T-helper 17 cell (primary cell): ENCODE measurements around the gene GGT6. TPM values are rescaled to one million over a fixed set of nuclear protein-coding genes. Genes with fewer than 3 reads are reported as not detected.

ENCODE experiments used
- ATAC-seq: fragments of 150-1000 bp; cut with Tn5 transposase; 2 replicates; pipeline ENCODE4 v1.10.0; 2021; ENCODE audit warnings: mild to moderate bottlenecking, moderate library complexity
- DNase-seq, 3 donors: peaks; one replicate each; pipeline versions ENCODE4 v3.0.0 to v3.0.0-alpha.2; 2020 to 2021
- H3K9me3 ChIP-seq: one replicate; pipeline ENCODE4 v1.7.0; 2013; ENCODE audit warnings: low read length, mild to moderate bottlenecking; ENCODE audit not compliant: control insufficient read depth, poor library complexity, severe bottlenecking
- H3K27ac Mint-ChIP-seq: one replicate; pipeline ENCODE4 v1.8.0; 2022; ENCODE audit warnings: mild to moderate bottlenecking, moderate library complexity, mixed read lengths
- H3K27me3 Mint-ChIP-seq: one replicate; pipeline ENCODE4 v1.8.0; 2022; ENCODE audit warnings: mixed read lengths
- H3K36me3 Mint-ChIP-seq: one replicate; pipeline ENCODE4 v1.8.0; 2022; ENCODE audit warnings: low read depth, mixed read lengths
- H3K4me1 Mint-ChIP-seq: one replicate; pipeline ENCODE4 v1.8.0; 2022; ENCODE audit warnings: mild to moderate bottlenecking, mixed read lengths
- H3K4me3 Mint-ChIP-seq: one replicate; pipeline ENCODE4 v1.8.0; 2022; ENCODE audit warnings: mild to moderate bottlenecking, moderate library complexity, mixed read lengths
- total RNA-seq, 4 donors: library from RNA in 2 of 4; stranded (reverse) in 2 of 4; gene quantifications; one replicate each; pipeline ENCODE4 v1.2.3 and lab custom pipeline; 2022 to 2026

The GGT6 gene
- total RNA-seq, 2 donors from 2014 or later: not detected

DNA sequence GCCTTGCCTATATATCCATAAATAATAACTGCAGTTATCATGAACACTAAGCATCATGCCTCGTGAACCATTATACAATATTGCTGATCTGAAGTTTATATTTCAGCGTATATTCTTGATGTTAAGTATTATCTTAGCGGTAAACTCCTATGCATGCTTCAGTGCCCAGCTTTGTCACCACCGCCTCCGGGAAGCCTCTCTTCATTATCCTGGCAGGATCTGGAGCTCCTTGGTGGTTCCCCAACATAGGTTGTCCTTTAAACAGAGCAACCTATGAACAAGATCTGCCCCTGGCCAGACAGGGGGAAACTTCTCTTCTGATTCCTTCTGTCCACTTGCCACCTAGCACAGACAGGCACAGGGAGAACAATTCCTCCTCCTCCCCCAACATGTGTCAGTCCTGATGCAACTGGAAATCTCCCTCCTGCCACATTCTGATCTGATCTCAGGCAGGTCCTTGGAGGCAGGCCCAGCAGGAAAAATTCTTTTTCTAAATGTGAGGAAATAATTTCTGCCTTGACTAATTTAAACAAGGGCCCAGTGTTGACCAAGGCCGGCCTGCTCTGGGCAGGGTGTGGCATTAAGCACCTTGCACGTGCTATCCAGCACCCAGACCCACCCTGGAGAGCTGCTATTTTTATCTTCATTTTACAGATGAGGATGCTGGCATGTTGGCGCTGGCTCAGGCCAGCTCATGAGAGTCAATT lies 39.3 kb downstream of the GGT6 start:
- DNase-seq (no peak), ATAC-seq (no peak)
- H3K9me3 ChIP-seq: no peaks in the 10 kb centered on the region
- Mint-ChIP-seq H3K36me3 (peaks cover 2% of the 10 kb centered on the region), H3K4me3 (no peak overlapping the region), H3K27me3 (peaks cover 4% of the 10 kb centered on the region), H3K27ac (no peak overlapping the region), H3K4me1 (no peaks in the 10 kb centered on the region)

DNA sequence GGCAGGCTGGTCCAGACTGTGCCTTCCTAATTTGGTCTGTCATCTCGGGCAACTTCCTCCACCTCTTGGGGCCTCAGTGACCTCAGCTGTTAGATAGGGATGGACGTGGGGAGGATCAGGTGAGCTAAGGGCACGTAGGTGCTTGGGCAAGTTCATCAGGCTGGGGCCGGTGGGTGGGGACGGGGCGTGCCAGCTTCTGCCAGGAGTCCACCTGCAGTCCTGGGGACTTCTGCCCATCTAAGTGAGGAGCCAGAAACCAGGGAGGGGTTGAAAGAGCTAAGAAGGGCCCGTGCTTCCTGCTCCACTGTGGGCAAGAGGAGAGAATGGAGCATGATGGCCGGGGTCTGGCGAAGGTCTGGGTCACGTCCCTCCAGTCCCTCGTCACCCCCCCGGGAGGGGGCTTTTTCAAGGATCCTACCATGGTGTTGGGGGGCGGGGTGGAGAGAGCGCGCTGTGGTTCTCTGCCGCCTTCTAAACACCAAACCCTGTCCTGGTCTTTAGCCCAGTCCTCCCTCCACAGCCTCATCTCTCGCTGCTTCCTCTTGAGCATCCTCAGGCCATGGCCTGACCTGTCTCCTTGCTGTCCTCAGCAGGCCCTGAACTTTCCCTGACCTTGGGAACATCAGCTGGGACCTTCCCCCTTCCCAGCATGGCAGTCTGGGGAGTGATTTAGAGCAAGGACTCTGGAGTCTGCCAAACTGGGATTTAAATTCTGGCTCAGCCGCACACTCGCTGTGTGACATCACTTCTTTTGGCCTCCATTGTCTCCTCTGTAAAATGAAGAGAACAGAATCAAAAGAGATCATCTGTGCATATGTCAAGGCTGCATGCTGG lies 40.1 kb downstream of the GGT6 start:
- peaks cover 4% of the 10 kb centered on the region for H3K27me3 Mint-ChIP-seq
- ATAC-seq: no peak
- H3K27ac Mint-ChIP-seq: no peak overlapping the region
- H3K4me1 Mint-ChIP-seq: no peaks in the 10 kb centered on the region
- DNase-seq: no peak
- no peaks in the 10 kb centered on the region for H3K9me3 ChIP-seq
- peaks cover 2% of the 10 kb centered on the region for H3K36me3 Mint-ChIP-seq
- H3K4me3 Mint-ChIP-seq: no peak overlapping the region

- DNase-seq (no peak), ATAC-seq (no peak)
- no peaks in the 10 kb centered on the region for H3K9me3 ChIP-seq
- Mint-ChIP-seq H3K36me3 (peaks cover 2% of the 10 kb centered on the region), H3K27me3 (peaks cover 4% of the 10 kb centered on the region), H3K27ac (no peak overlapping the region), H3K4me3 (no peak overlapping the region), H3K4me1 (no peaks in the 10 kb centered on the region)
Measured at GRCh38 chr17:4519361-4519788, 41.0 kb downstream of the GGT6 start.

DNA sequence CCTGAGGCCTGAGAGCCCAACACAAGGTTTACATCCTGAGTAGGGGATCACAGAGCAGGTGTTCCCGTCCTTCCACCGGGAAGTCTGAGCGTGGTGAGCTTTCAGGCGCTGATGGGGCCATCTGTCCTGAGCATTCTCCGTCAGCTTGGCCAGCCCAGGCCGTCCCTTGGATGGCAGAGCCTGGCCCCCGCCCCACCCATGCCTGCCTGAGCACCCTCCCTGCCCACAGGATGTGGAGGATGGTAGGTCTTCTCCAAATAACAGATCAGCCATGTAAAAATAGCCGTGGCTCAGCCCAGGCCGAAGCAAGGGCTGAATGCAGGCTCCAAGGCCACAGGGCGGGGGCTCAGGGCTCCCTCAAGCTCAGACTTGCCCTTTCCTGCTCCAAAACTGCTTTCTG lies 41.5 kb downstream of the GGT6 start:
- H3K27ac Mint-ChIP-seq: no peak overlapping the region
- no peaks in the 10 kb centered on the region for H3K4me1 Mint-ChIP-seq
- DNase-seq (no peak), ATAC-seq (no peak)
- peaks cover 4% of the 10 kb centered on the region for H3K27me3 Mint-ChIP-seq
- peaks cover 2% of the 10 kb centered on the region for H3K36me3 Mint-ChIP-seq
- no peak overlapping the region for H3K4me3 Mint-ChIP-seq
- no peaks in the 10 kb centered on the region for H3K9me3 ChIP-seq

GRCh38 chr17:4516735-4517134 lies 43.6 kb downstream of the GGT6 start:
- H3K27ac Mint-ChIP-seq: no peak overlapping the region
- DNase-seq (no peak), ATAC-seq (no peak)
- H3K9me3 ChIP-seq: no peaks in the 10 kb centered on the region
- H3K4me1 Mint-ChIP-seq: no peaks in the 10 kb centered on the region
- H3K36me3 Mint-ChIP-seq: peaks cover 2% of the 10 kb centered on the region
- H3K4me3 Mint-ChIP-seq: no peak overlapping the region
- H3K27me3 Mint-ChIP-seq: no peaks in the 10 kb centered on the region

- no peak overlapping the region for H3K4me3 Mint-ChIP-seq
- H3K9me3 ChIP-seq: no peaks in the 10 kb centered on the region
- ATAC-seq: no peak
- DNase-seq: no peak
- no peaks in the 10 kb centered on the region for H3K27me3 Mint-ChIP-seq
- H3K27ac Mint-ChIP-seq: no peak overlapping the region
- peaks cover 2% of the 10 kb centered on the region for H3K36me3 Mint-ChIP-seq
- H3K4me1 Mint-ChIP-seq: no peaks in the 10 kb centered on the region
Measured at GRCh38 chr17:4515501-4515900, 44.9 kb downstream of the GGT6 start.

- Mint-ChIP-seq H3K4me3 (no peak overlapping the region), H3K27me3 (no peaks in the 10 kb centered on the region), H3K36me3 (peaks cover 2% of the 10 kb centered on the region), H3K27ac (no peak overlapping the region), H3K4me1 (peaks cover 2% of the 10 kb centered on the region)
- no peaks in the 10 kb centered on the region for H3K9me3 ChIP-seq
- DNase-seq: no peak
- no peak for ATAC-seq
Measured at GRCh38 chr17:4514779-4515178, 45.6 kb downstream of the GGT6 start.

- no peaks in the 10 kb centered on the region for H3K9me3 ChIP-seq
- H3K27ac Mint-ChIP-seq: no peak overlapping the region
- no peak overlapping the region for H3K4me3 Mint-ChIP-seq
- peaks cover 2% of the 10 kb centered on the region for H3K36me3 Mint-ChIP-seq
- DNase-seq (no peak), ATAC-seq (no peak)
- H3K4me1 Mint-ChIP-seq: peaks cover 8% of the 10 kb centered on the region
- no peaks in the 10 kb centered on the region for H3K27me3 Mint-ChIP-seq
Measured at GRCh38 chr17:4514206-4514605, 46.2 kb downstream of the GGT6 start.

DNA sequence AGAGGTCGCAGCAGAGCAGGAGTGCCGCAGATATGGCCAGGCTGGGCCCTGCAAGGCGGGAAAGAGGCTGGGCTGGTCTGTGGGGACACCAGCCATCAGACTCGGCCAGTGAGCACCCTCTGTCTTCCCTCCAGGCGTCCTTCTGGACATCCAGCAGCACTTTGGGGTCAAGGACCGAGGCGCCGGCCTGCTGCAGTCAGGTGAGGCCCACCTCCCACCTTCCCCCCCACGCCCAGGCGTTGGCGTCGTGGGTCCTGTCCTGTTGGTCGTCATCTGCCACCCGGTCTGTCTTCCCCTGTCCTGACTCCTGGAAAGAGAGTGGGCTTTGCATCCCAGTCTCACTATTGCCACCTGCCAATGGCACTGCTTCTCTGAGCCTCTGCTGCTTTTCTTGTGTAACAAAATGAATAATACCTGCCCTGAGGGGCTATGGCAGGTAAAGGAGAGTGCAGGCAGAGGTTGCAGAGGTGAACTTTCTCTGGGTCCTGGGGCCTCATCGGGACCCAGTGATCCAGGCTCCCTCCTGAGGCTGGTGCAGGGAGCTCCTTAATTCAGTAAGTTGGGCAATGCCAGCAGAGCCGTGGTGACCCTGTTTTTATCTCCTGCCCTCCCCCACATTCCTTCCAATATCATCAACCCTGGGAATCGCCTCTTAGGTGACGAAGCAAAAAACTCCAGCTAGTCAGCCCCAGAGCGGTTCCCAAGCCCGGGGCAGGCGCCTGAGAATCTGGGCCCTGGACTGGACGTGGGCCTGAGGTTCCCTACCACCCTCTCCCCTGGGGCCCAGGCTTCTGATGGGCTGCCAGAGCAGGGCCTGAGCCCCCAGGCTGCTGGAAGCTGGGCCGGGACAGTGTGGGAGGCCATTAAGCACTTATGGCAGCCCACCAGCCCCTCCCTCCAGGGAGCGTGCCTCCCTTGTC lies 47.0 kb downstream of the GGT6 start:
- no peak overlapping the region for H3K27ac Mint-ChIP-seq
- ATAC-seq (no peak), DNase-seq (no peak)
- no peaks in the 10 kb centered on the region for H3K9me3 ChIP-seq
- no peaks in the 10 kb centered on the region for H3K27me3 Mint-ChIP-seq
- H3K4me1 Mint-ChIP-seq: peaks cover 13% of the 10 kb centered on the region
- peaks cover 2% of the 10 kb centered on the region for H3K36me3 Mint-ChIP-seq
- no peak overlapping the region for H3K4me3 Mint-ChIP-seq

- no peak overlapping the region for H3K27ac Mint-ChIP-seq
- peaks cover 2% of the 10 kb centered on the region for H3K27me3 Mint-ChIP-seq
Measured at GRCh38 chr17:4512156-4513112, 47.9 kb downstream of the GGT6 start.

DNA sequence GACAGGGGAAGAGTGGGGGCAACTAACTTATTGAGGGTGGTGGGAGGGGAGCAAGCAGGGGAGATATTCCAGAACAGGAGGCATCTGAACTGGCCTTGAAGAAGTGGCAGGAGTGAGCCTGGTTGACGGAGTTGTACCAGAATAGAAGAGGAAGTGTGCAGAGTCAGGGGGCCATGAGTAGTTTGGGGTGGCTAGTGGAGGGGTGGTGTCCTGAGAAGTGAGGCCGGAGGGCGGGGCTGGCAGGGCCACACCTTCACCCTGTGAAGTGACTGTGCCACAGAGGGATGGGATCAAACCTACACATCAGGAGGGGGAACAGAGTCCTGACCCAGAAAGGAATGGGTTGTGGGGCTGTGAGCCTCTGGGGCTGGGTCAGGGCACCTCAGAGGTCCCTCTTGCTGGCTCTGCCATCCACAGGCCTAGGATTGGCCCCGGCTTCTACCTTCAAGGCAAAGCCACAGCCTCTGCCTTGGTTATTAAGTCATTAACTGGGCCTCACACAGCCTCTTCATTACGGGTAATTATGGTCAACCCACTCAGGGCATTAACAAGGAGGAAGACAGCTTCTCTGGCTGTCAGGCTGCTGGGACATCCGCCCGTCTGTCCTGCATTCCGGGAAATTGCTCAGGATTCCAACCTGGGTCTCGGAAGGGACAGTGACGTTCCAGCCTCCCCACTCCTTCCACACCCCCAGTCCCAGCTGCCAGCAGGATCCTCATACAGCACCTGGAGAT lies 49.0 kb downstream of the GGT6 start:
- ATAC-seq (no peak), DNase-seq (no peak)
- no peaks in the 10 kb centered on the region for H3K36me3 Mint-ChIP-seq
- H3K4me3 Mint-ChIP-seq: no peak overlapping the region
- H3K4me1 Mint-ChIP-seq: peaks cover 13% of the 10 kb centered on the region
- no peak overlapping the region for H3K27ac Mint-ChIP-seq
- H3K27me3 Mint-ChIP-seq: peaks cover 5% of the 10 kb centered on the region
- H3K9me3 ChIP-seq: no peaks in the 10 kb centered on the region

More at GRCh38 chr17:4512156-4513112, 47.9 kb downstream of the GGT6 start:
- ATAC-seq (no peak), DNase-seq (no peak)
- Mint-ChIP-seq H3K4me1 (peaks cover 13% of the 10 kb centered on the region), H3K4me3 (no peak overlapping the region), H3K36me3 (no peaks in the 10 kb centered on the region)
- H3K9me3 ChIP-seq: no peaks in the 10 kb centered on the region

GRCh38 chr17:4510618-4510941 lies 49.8 kb downstream of the GGT6 start:
- Mint-ChIP-seq H3K27ac (no peak overlapping the region), H3K36me3 (no peaks in the 10 kb centered on the region), H3K4me3 (peak overlapping the region; percentile 41), H3K4me1 (peaks cover 13% of the 10 kb centered on the region), H3K27me3 (peaks cover 5% of the 10 kb centered on the region)
- DNase-seq (no peak), ATAC-seq (no peak)
- no peaks in the 10 kb centered on the region for H3K9me3 ChIP-seq
